ENCODE results near the gene PLOD2. TPM values are rescaled to one million over a fixed set of nuclear protein-coding genes. Genes with fewer than 3 reads are reported as not detected.

Gene PLOD2
- total and polyA plus RNA-seq, 2 of the 8 experiments (the other 6 are each of a cell fraction or from before 2014, with no cell fraction given): 4.0 to 28.7 TPM

DNA sequence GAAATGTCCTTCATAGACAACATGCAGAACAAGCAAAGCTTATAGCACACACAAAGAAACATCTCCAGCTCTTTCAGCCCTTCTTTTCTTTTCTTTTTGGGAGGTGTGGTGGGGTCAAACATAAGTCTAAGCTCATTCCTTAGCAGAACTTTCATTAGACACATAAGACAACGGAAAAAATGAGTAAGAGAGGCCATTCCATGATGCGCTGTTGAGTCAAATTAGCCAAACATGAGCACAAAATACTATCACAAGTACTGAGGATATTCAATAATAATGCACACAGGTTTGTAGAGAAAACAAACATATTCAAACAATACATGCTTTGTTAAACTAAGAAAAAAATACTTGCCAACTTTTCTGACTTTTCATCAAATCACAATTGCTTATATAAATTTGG is 83.0 kb downstream of the PLOD2 start:
- H2AFZ ChIP-seq (ENCODE audit: low read length): no peak overlapping the region
- no peak overlapping the region for H3K4me3 ChIP-seq (ENCODE audit: extremely low read depth in 1 of 4, insufficient read depth in 2 of 4, low read depth in 3 of 4, low read length in 4 of 4)
- no peaks in the 10 kb centered on the region for H3K27me3 ChIP-seq (replicated peaks in 1 of 4; ENCODE audit: control insufficient read depth in 3 of 4, extremely low read depth in 1 of 4, insufficient read depth in 3 of 4, low read length in 3 of 4)
- no peak overlapping the region for H3K9ac ChIP-seq (replicated peaks in 1 of 4; ENCODE audit: extremely low read depth in 1 of 4, low read depth in 3 of 4, low read length in 3 of 4)
- H3K79me1 ChIP-seq (ENCODE audit: low read depth, low read length): no peaks in the 10 kb centered on the region
- TF ChIP-seq CREB1 (IDR thresholded peaks at IDR 0.05) (no peak), TBP (IDR thresholded peaks at IDR 0.05; ENCODE audit: low read depth, low read length) (no peak), RXRA (IDR thresholded peaks at IDR 0.05; ENCODE audit: insufficient read depth, low read depth, low read length) (no peak)
- TF ChIP-seq, protein P1, sequence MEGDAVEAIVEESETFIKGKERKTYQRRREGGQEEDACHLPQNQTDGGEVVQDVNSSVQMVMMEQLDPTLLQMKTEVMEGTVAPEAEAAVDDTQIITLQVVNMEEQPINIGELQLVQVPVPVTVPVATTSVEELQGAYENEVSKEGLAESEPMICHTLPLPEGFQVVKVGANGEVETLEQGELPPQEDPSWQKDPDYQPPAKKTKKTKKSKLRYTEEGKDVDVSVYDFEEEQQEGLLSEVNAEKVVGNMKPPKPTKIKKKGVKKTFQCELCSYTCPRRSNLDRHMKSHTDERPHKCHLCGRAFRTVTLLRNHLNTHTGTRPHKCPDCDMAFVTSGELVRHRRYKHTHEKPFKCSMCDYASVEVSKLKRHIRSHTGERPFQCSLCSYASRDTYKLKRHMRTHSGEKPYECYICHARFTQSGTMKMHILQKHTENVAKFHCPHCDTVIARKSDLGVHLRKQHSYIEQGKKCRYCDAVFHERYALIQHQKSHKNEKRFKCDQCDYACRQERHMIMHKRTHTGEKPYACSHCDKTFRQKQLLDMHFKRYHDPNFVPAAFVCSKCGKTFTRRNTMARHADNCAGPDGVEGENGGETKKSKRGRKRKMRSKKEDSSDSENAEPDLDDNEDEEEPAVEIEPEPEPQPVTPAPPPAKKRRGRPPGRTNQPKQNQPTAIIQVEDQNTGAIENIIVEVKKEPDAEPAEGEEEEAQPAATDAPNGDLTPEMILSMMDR (IDR thresholded peaks at IDR 0.05; ENCODE audit: control extremely low read depth in 1 of 3, insufficient read depth in 1 of 3, low read depth in 1 of 3, low read length in 3 of 3): no peak
- FAIRE-seq: no peak
- peaks cover 0 to 4% (median 0%) of the 10 kb centered on the region in 4 experiments; a peak in 1 of 8 replicates for H3K36me3 ChIP-seq (ENCODE audit: control insufficient read depth in 2 of 4, insufficient read depth in 4 of 4, low read length in 3 of 4)
- WGBS, 2 experiments (ENCODE audit: extremely low coverage in 1 of 2, insufficient coverage in 1 of 2, insufficient read length in 1 of 2, insufficient replicate concordance in 2 of 2, low coverage in 1 of 2, low lambda C conversion rate in 2 of 2, missing lambda C conversion rate in 1 of 2): 98% methylated on average over 2 of the region's 2 CpGs; no CpG with 5 or more reads in 1 of the 2 experiments
- H4K20me1 ChIP-seq (replicated peaks in 1 of 2; ENCODE audit: control insufficient read depth in 1 of 2, insufficient read depth in 2 of 2, low read length in 2 of 2): no peaks in the 10 kb centered on the region
- H3K23me2 ChIP-seq (ENCODE audit: low read depth, low read length): no peaks in the 10 kb centered on the region
- H3K79me2 ChIP-seq (ENCODE audit: control insufficient read depth in 1 of 2, insufficient read depth in 2 of 2, low read length in 2 of 2): no peaks in the 10 kb centered on the region
- ChIA-PET POLR2A (ENCODE audit: partially characterized antibody) (interaction anchor here (0.9 kb wide), 1 partner anchor 83 kb away, joined by 3 read pairs; no protein-coding TSS in a partner anchor), CTCF (ENCODE audit: partially characterized antibody) (interaction anchor here (0.8 to 1.4 kb wide), 3 partner anchors 12 to 264 kb away, joined by 3 to 4 read pairs (median 3); no protein-coding TSS in a partner anchor)
- H3K9me3 ChIP-seq (ENCODE audit: insufficient read depth in 2 of 2, low read depth in 1 of 2, low read length in 1 of 2): no peaks in the 10 kb centered on the region
- H3K23ac ChIP-seq (ENCODE audit: insufficient read length): no peak overlapping the region
- H2BK120ac ChIP-seq (replicated peaks; ENCODE audit: low read depth, low read length): no peak overlapping the region
- no peak overlapping the region for H2BK5ac ChIP-seq (ENCODE audit: low read depth, low read length)
- H4K5ac ChIP-seq (ENCODE audit: insufficient read length, low read depth, low read length): no peak overlapping the region
- no peak overlapping the region for H3K27ac ChIP-seq (ENCODE audit: low read depth, low read length)
- no peak overlapping the region for H3K18ac ChIP-seq (ENCODE audit: extremely low read depth, low read length)
- H3K4me2 ChIP-seq (ENCODE audit: insufficient read depth in 1 of 2, low read depth in 2 of 2, low read length in 2 of 2): no peak overlapping the region
- no peak overlapping the region for H2BK20ac ChIP-seq (ENCODE audit: low read length)
- H2BK12ac ChIP-seq (ENCODE audit: low read depth, low read length): no peak overlapping the region
- no peak for DNase-seq (ENCODE audit: low read depth in 1 of 2, low spot score in 2 of 2)
- no peak overlapping the region for H3K4ac ChIP-seq (replicated peaks; ENCODE audit: insufficient read length, low read depth, low read length)
- no peak overlapping the region for H3K14ac ChIP-seq (ENCODE audit: insufficient read length)
- H4K8ac ChIP-seq (ENCODE audit: extremely low read depth, insufficient read depth, low read length): no peak overlapping the region
- no peak overlapping the region for H3K56ac ChIP-seq (replicated peaks; ENCODE audit: insufficient read length, low read depth, low read length)
- H2BK15ac ChIP-seq (ENCODE audit: low read length): no peak overlapping the region
- no peaks in the 10 kb centered on the region for H3K4me1 ChIP-seq (replicated peaks in 1 of 4; ENCODE audit: control insufficient read depth in 3 of 4, insufficient read depth in 4 of 4, low read length in 3 of 4)
- H4K91ac ChIP-seq (replicated peaks; ENCODE audit: insufficient read length, low read length): no peak overlapping the region
- no peak overlapping the region for H2AK5ac ChIP-seq (ENCODE audit: low read depth, low read length)

Data from H1 (cell line).